ENCODE results near the gene GAB1.

Gene GAB1

GRCh38 chr4:143386812-143387211 lies 50.1 kb downstream of the GAB1 start:
- ATAC-seq (ENCODE audit: low read depth) (no peak), DNase-seq (ENCODE audit: low spot score) (no peak)
- no peak for TF ChIP-seq CTCF (IDR thresholded peaks at IDR 0.05; ENCODE audit: poor library complexity, severe bottlenecking)
- H3K27ac ChIP-seq (ENCODE audit: poor library complexity, severe bottlenecking): no peak overlapping the region
- no peak overlapping the region for H3K4me3 ChIP-seq (ENCODE audit: severe bottlenecking)
- peaks cover 34% of the 10 kb centered on the region for H3K4me1 ChIP-seq (ENCODE audit: insufficient read depth, poor library complexity, severe bottlenecking)
- no peaks in the 10 kb centered on the region for H3K36me3 ChIP-seq (ENCODE audit: low read depth)
- no peaks in the 10 kb centered on the region for H3K27me3 ChIP-seq (ENCODE audit: insufficient read depth, poor library complexity, severe bottlenecking)
- H3K9me3 ChIP-seq (ENCODE audit: severe bottlenecking): no peaks in the 10 kb centered on the region

GRCh38 chr4:143389579-143390195 lies 53.0 kb downstream of the GAB1 start:
- ATAC-seq (ENCODE audit: low read depth): peak; percentile 98
- Histone ChIP-seq H3K27me3 (ENCODE audit: insufficient read depth, poor library complexity, severe bottlenecking) (no peaks in the 10 kb centered on the region), H3K9me3 (ENCODE audit: severe bottlenecking) (no peaks in the 10 kb centered on the region), H3K36me3 (ENCODE audit: low read depth) (no peaks in the 10 kb centered on the region), H3K27ac (ENCODE audit: poor library complexity, severe bottlenecking) (peak overlapping the region; percentile 47), H3K4me1 (ENCODE audit: insufficient read depth, poor library complexity, severe bottlenecking) (peaks cover 21% of the 10 kb centered on the region), H3K4me3 (ENCODE audit: severe bottlenecking) (no peak overlapping the region)
- no peak for DNase-seq (ENCODE audit: low spot score)
- no peak for TF ChIP-seq CTCF (IDR thresholded peaks at IDR 0.05; ENCODE audit: poor library complexity, severe bottlenecking)

GRCh38 chr4:143390764-143391163 lies 54.1 kb downstream of the GAB1 start:
- Histone ChIP-seq H3K9me3 (ENCODE audit: severe bottlenecking) (no peaks in the 10 kb centered on the region), H3K27me3 (ENCODE audit: insufficient read depth, poor library complexity, severe bottlenecking) (no peaks in the 10 kb centered on the region), H3K4me3 (ENCODE audit: severe bottlenecking) (no peak overlapping the region), H3K36me3 (ENCODE audit: low read depth) (no peaks in the 10 kb centered on the region), H3K27ac (ENCODE audit: poor library complexity, severe bottlenecking) (no peak overlapping the region), H3K4me1 (ENCODE audit: insufficient read depth, poor library complexity, severe bottlenecking) (peaks cover 21% of the 10 kb centered on the region)
- ATAC-seq (ENCODE audit: low read depth) (no peak), DNase-seq (ENCODE audit: low spot score) (no peak)
- TF ChIP-seq CTCF (IDR thresholded peaks at IDR 0.05; ENCODE audit: poor library complexity, severe bottlenecking): no peak

GRCh38 chr4:143391261-143391660 lies 54.6 kb downstream of the GAB1 start:
- ATAC-seq (ENCODE audit: low read depth): no peak
- no peaks in the 10 kb centered on the region for H3K27me3 ChIP-seq (ENCODE audit: insufficient read depth, poor library complexity, severe bottlenecking)
- TF ChIP-seq CTCF (IDR thresholded peaks at IDR 0.05; ENCODE audit: poor library complexity, severe bottlenecking): no peak

GRCh38 chr4:143391895-143392294 lies 55.2 kb downstream of the GAB1 start:
- ATAC-seq (ENCODE audit: low read depth): no peak

More at GRCh38 chr4:143391261-143391660, 54.6 kb downstream of the GAB1 start:
- no peaks in the 10 kb centered on the region for H3K9me3 ChIP-seq (ENCODE audit: severe bottlenecking)
- peaks cover 21% of the 10 kb centered on the region for H3K4me1 ChIP-seq (ENCODE audit: insufficient read depth, poor library complexity, severe bottlenecking)
- H3K27ac ChIP-seq (ENCODE audit: poor library complexity, severe bottlenecking): no peak overlapping the region
- no peak overlapping the region for H3K4me3 ChIP-seq (ENCODE audit: severe bottlenecking)
- no peaks in the 10 kb centered on the region for H3K36me3 ChIP-seq (ENCODE audit: low read depth)
- no peak for DNase-seq (ENCODE audit: low spot score)

More at GRCh38 chr4:143391895-143392294, 55.2 kb downstream of the GAB1 start:
- TF ChIP-seq CTCF (IDR thresholded peaks at IDR 0.05; ENCODE audit: poor library complexity, severe bottlenecking): no peak
- Histone ChIP-seq H3K9me3 (ENCODE audit: severe bottlenecking) (no peaks in the 10 kb centered on the region), H3K4me3 (ENCODE audit: severe bottlenecking) (no peak overlapping the region), H3K4me1 (ENCODE audit: insufficient read depth, poor library complexity, severe bottlenecking) (peaks cover 21% of the 10 kb centered on the region), H3K27ac (ENCODE audit: poor library complexity, severe bottlenecking) (no peak overlapping the region), H3K27me3 (ENCODE audit: insufficient read depth, poor library complexity, severe bottlenecking) (no peaks in the 10 kb centered on the region), H3K36me3 (ENCODE audit: low read depth) (no peaks in the 10 kb centered on the region)
- DNase-seq (ENCODE audit: low spot score): no peak

Data from RWPE2 (cell line).